OCI-LY7 (cell line): Measurements from ENCODE around the gene UTS2B. TPM values are rescaled to one million over a fixed set of nuclear protein-coding genes. Genes with fewer than 3 reads are reported as not detected.

ENCODE experiments used
- BruUV-seq: library from RNA; stranded (reverse); fragments of 400-500 nt; replicated peaks from 2 replicates; lab custom pipeline; 2021; lab: Mats Ljungman, UMichigan
- CTCF ChIA-PET: fragments of 300-600 bp; sonication (Branson Sonifier 250); formaldehyde crosslinking; loops from one replicate; lab custom pipeline; 2022; ENCODE audit warnings: antibody characterized with exemption; ENCODE audit not compliant: unreplicated experiment; lab: Charles Lee
- POLR2A ChIA-PET: fragments of 300-600 bp; sonication (Branson Sonifier 250); formaldehyde crosslinking; loops from one replicate; lab custom pipeline; 2022; ENCODE audit warnings: antibody characterized with exemption; lab: Charles Lee
- DNase-seq: peaks from one replicate; pipeline ENCODE4 v3.0.0-alpha.2; 2015; ENCODE audit warnings: low spot score
- H2AFZ ChIP-seq: fragments of 200-600 bp; sonication (generic), shearing (Covaris generic); 2 replicates; pipeline ENCODE4 v1.6.1; 2014; ENCODE audit warnings: mild to moderate bottlenecking, antibody characterized with exemption, low read length, moderate library complexity
- H3K27ac ChIP-seq: fragments of 200-600 bp; sonication (generic); 2 replicates; pipeline ENCODE4 v1.5.1; 2014; ENCODE audit warnings: mixed run types, low read depth, mild to moderate bottlenecking, moderate library complexity, low read length, inconsistent platforms; ENCODE audit not compliant: poor library complexity, severe bottlenecking
- H3K36me3 ChIP-seq: fragments of 200-600 bp; sonication (generic); 2 replicates; pipeline ENCODE4 v1.6.1; 2014; ENCODE audit warnings: mild to moderate bottlenecking, antibody characterized with exemption, low read length, moderate library complexity, mixed read lengths; ENCODE audit not compliant: insufficient read depth
- H3K4me1 ChIP-seq: fragments of 200-600 bp; sonication (generic); 2 replicates; pipeline ENCODE4 v1.5.1; 2014; ENCODE audit warnings: mild to moderate bottlenecking, low read length; ENCODE audit not compliant: insufficient read depth, poor library complexity, severe bottlenecking
- H3K4me2 ChIP-seq: fragments of 200-600 bp; sonication (generic); 2 replicates; pipeline ENCODE4 v1.6.1; 2014; ENCODE audit warnings: mild to moderate bottlenecking, low read length
- H3K4me3 ChIP-seq: fragments of 200-600 bp; sonication (generic); 2 replicates; pipeline ENCODE4 v1.5.1; 2014; ENCODE audit warnings: mild to moderate bottlenecking, low read depth, low read length; ENCODE audit not compliant: poor library complexity, severe bottlenecking
- H3K79me2 ChIP-seq: fragments of 200-600 bp; sonication (generic); 2 replicates; pipeline ENCODE4 v1.6.1; 2016; ENCODE audit warnings: low read depth, mild to moderate bottlenecking, low read length, moderate library complexity, mixed read lengths; ENCODE audit not compliant: insufficient read depth
- H3K9me2 ChIP-seq: fragments of 200-600 bp; sonication (generic); 2 replicates; pipeline ENCODE4 v1.6.1; 2016; ENCODE audit warnings: mild to moderate bottlenecking, low read length, mixed read lengths; ENCODE audit not compliant: insufficient read depth
- H3K9me3 ChIP-seq: fragments of 200-600 bp; sonication (generic); 2 replicates; pipeline ENCODE4 v1.6.1; 2014; ENCODE audit warnings: mild to moderate bottlenecking, mixed run types, low read length, mixed read lengths
- H4K20me1 ChIP-seq: fragments of 200-600 bp; sonication (generic); 2 replicates; pipeline ENCODE4 v1.6.1; 2014; ENCODE audit warnings: mild to moderate bottlenecking, antibody characterized with exemption, low read length, moderate library complexity, mixed read lengths; ENCODE audit not compliant: insufficient read depth
- CTCF ChIP-seq: fragments of 200-600 bp; sonication (generic); conservative IDR thresholded peaks from 2 replicates; pipeline ENCODE4 v1.5.1; 2014; ENCODE audit warnings: mild to moderate bottlenecking, antibody characterized with exemption, low read length, moderate library complexity, mixed read lengths
- EZH2phosphoT487 ChIP-seq: fragments of 200-600 bp; sonication (generic); IDR thresholded peaks from 2 replicates; pipeline ENCODE4 v1.6.1; 2018; ENCODE audit warnings: low read depth, borderline replicate concordance, mild to moderate bottlenecking, mixed run types, antibody characterized with exemption, low read length, moderate library complexity, mixed read lengths
- intact Hi-C: fragments of 100-400 bp; cut with micrococcal nuclease; formaldehyde crosslinking; loops from one replicate; pipeline ENCODE4 v1.10.0; 2022; ENCODE audit not compliant: unreplicated experiment
- total RNA-seq, 2 experiments: library from RNA; depleted of rRNA in 1 of 2; stranded (reverse); fragments of >200 nt in 1 of 2; shearing (Covaris generic) in 1 of 2; gene quantifications; 2 replicates each; pipeline ENCODE4 v1.2.3, GENCODE V29; 2014 to 2022

UTS2B gene
- total RNA-seq, 2 experiments from 2014 or later: 0.92 to 1.1 TPM

GRCh38 chr3:191328383-191328961 is 1.9 kb downstream of the UTS2B start:
- H3K27ac ChIP-seq: peak overlapping the region; percentile 62
- no peak for DNase-seq
- TSS peak; percentile 73 for BruUV-seq
- H3K4me3 ChIP-seq: peak overlapping the region; percentile 95
- intact Hi-C loops: loop anchor here (2.0 kb wide), 1 partner anchor 84 kb away; no protein-coding TSS in a partner anchor
- H3K9me2 ChIP-seq: no peaks in the 10 kb centered on the region
- TF ChIP-seq EZH2phosphoT487 (no peak), CTCF (no peak)
- H3K9me3 ChIP-seq: no peaks in the 10 kb centered on the region
- peaks cover 40% of the 10 kb centered on the region for H3K79me2 ChIP-seq
- no peaks in the 10 kb centered on the region for H4K20me1 ChIP-seq
- ChIA-PET CTCF (no interaction called here), POLR2A (interaction anchor here (0.7 to 2.5 kb wide), 5 partner anchors 10 to 85 kb away, joined by 3 to 7 read pairs (median 5); no protein-coding TSS in a partner anchor)
- H2AFZ ChIP-seq: peak overlapping the region; percentile 88
- peak overlapping the region; percentile 86 for H3K4me2 ChIP-seq
- no peaks in the 10 kb centered on the region for H3K36me3 ChIP-seq
- peaks cover 51% of the 10 kb centered on the region for H3K4me1 ChIP-seq

GRCh38 chr3:191327526-191327925 is 2.8 kb downstream of the UTS2B start:
- peak overlapping the region; percentile 86 for H3K4me2 ChIP-seq

More at GRCh38 chr3:191327526-191327925, 2.8 kb downstream of the UTS2B start:
- ChIA-PET POLR2A (interaction anchor here (1.9 to 2.5 kb wide), 2 partner anchors 9 to 28 kb away, joined by 6 to 7 read pairs; no protein-coding TSS in a partner anchor), CTCF (no interaction called here)
- Histone ChIP-seq H2AFZ (peak overlapping the region; percentile 88; the same call in 1 of the 2 replicates), H3K79me2 (peaks cover 30% of the 10 kb centered on the region), H3K9me3 (no peaks in the 10 kb centered on the region), H4K20me1 (no peaks in the 10 kb centered on the region), H3K36me3 (no peaks in the 10 kb centered on the region), H3K4me3 (no peak overlapping the region), H3K9me2 (no peaks in the 10 kb centered on the region), H3K27ac (no peak overlapping the region), H3K4me1 (peaks cover 41% of the 10 kb centered on the region)
- no peak for TF ChIP-seq EZH2phosphoT487
- no peak for TF ChIP-seq CTCF
- no TSS peak for BruUV-seq
- no peak for DNase-seq
- intact Hi-C loops: no loop called here
